Activated CD4-positive, alpha-beta T cell treated with anti-CD3 and anti-CD28 coated beads, Interleukin-2, amount 10 ng/mL, durations not matched to agents 7 days and 5 days (primary cell): ENCODE data around the gene TIRAP. TPM values are rescaled to one million over a fixed set of nuclear protein-coding genes. Genes with fewer than 3 reads are reported as not detected.
A peak's percentile ranks its signal among the peaks of the same experiment; 100 is the strongest.
"Not testable (repeated sequence)": the region's sequence is repeated elsewhere in the genome, so short reads cannot be mapped to it uniquely, and the experiment has no call there.

Experiments
- CTCF ChIA-PET: fragments of 350-600 bp; sonication (Branson Sonifier 250); formaldehyde crosslinking; loops from one replicate; lab custom pipeline; 2021; ENCODE audit warnings: antibody characterized with exemption; lab: Charles Lee
- POLR2A ChIA-PET: fragments of 350-600 bp; sonication (Branson Sonifier 250); formaldehyde crosslinking; loops from one replicate; lab custom pipeline; 2021; ENCODE audit warnings: antibody characterized with exemption; lab: Charles Lee
- DNase-seq: peaks from one replicate; pipeline ENCODE4 v3.0.0-alpha.2; 2020
- H3K27ac Mint-ChIP-seq: one replicate; pipeline ENCODE4 v1.8.0; 2021; ENCODE audit warnings: mild to moderate bottlenecking, moderate library complexity, mixed read lengths
- H3K27me3 Mint-ChIP-seq: one replicate; pipeline ENCODE4 v1.8.0; 2021; ENCODE audit warnings: mixed read lengths
- H3K36me3 Mint-ChIP-seq: one replicate; pipeline ENCODE4 v1.8.0; 2021; ENCODE audit warnings: low read depth, mixed read lengths
- H3K4me1 Mint-ChIP-seq: one replicate; pipeline ENCODE4 v1.8.0; 2021; ENCODE audit warnings: mixed read lengths
- H3K4me3 Mint-ChIP-seq: one replicate; pipeline ENCODE4 v1.8.0; 2021; ENCODE audit warnings: mild to moderate bottlenecking, moderate library complexity, mixed read lengths
- H3K9me3 Mint-ChIP-seq: one replicate; pipeline ENCODE4 v1.8.0; 2021; ENCODE audit warnings: mixed read lengths
- total RNA-seq, 2 experiments: library from RNA; stranded (reverse); gene quantifications; one replicate each; pipeline ENCODE4 v1.2.3, GENCODE V29; 2021

Gene TIRAP, protein sequence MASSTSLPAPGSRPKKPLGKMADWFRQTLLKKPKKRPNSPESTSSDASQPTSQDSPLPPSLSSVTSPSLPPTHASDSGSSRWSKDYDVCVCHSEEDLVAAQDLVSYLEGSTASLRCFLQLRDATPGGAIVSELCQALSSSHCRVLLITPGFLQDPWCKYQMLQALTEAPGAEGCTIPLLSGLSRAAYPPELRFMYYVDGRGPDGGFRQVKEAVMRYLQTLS
- 10 to 100 TPM; 13.5 to 14.0 TPM for total RNA-seq

DNA sequence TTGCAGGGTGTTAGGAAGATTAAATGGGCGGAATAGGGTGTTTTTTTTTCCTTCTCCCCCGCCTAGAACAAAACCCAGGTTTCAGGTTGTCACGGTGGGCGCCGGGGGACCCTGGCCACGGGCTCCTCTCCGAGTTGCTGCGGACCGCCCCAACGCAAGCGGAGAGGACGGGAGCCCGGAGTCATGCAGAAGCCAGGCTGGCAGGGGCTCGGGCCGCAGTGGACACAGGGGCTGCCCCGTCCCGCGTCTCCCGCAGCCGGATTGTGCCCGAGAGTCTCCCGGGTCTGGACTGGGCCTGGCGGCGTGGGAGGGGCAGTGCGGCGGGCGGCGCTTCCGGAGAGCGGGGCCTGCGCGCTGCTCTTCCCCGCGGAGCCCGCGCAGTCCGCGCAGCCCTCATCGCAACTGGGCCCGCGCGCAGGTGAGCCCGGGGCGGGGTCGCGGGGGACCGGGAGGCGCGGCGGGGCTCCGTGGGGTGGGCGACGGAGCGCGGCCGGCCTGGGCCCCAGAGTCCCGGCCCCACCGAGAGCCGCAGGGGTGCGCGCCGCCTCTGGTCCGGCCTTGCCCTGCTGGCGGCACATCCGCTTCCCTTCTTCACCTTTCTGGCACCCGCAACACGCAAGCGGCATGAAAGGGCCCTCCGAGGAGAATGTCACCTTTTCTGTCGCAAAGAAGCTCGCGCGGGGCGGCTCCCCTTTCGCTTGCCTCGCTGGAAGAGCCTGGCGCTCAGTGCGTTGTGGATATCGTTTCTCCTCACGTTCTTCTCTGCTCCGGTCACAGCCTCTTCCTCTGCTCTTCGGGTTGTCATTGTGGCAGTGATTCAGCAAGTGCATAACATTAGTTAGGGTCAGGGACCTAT is at the start of gene TIRAP:
Gene TIRAP, plus strand, starts transcription at position 358 of the 856 bp plus-strand sequence. CDS start 7,802 bp downstream, outside the sequence.
- Mint-ChIP-seq H3K27me3 (no peaks in the 10 kb centered on the region), H3K36me3 (peaks cover 5% of the 10 kb centered on the region), H3K27ac (peak within 1 kb of the TSS; percentile 95), H3K4me1 (peaks cover 47% of the 10 kb centered on the region), H3K4me3 (peak within 1 kb of the TSS; percentile 88), H3K9me3 (no peaks in the 10 kb centered on the region)
- CTCF ChIA-PET: interaction anchor here (0.6 to 1.7 kb wide), 3 partner anchors 8 to 11 kb away, joined by 3 to 14 read pairs (median 3); no protein-coding TSS in a partner anchor
- peak; percentile 72 for DNase-seq
- POLR2A ChIA-PET: interaction anchor here (0.6 to 0.9 kb wide), 3 partner anchors 11 to 656 kb away, joined by 3 to 6 read pairs (median 4); partner anchors contain the start of genes FOXRED1 and SRPRA

DNA sequence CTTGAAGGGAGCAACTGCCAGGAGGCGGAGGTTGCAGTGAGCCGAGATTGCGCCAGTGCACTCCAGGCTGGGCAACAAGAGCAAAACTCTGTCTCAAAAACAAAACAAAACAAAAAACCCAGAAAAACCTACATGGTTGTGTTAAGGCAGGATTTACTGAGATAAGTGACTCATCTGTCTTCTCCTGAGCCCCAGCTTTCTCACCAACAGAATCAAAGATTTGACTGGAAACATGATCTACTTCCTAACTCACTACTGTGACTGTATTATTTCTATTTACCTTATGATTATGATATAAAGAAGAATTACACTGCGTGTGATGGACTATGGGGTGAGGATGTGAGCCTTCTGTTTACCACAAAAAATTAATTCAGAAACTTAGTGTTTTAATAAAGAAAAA is 49.5 kb upstream of the TIRAP start:
- ChIA-PET CTCF (no interaction called here), POLR2A (no interaction called here)
- Mint-ChIP-seq H3K27me3 (no peaks in the 10 kb centered on the region), H3K27ac (no peak overlapping the region), H3K4me3 (no peak overlapping the region), H3K36me3 (peaks cover 9% of the 10 kb centered on the region), H3K9me3 (no peaks in the 10 kb centered on the region), H3K4me1 (no peaks in the 10 kb centered on the region)
- DNase-seq: no peak

DNA sequence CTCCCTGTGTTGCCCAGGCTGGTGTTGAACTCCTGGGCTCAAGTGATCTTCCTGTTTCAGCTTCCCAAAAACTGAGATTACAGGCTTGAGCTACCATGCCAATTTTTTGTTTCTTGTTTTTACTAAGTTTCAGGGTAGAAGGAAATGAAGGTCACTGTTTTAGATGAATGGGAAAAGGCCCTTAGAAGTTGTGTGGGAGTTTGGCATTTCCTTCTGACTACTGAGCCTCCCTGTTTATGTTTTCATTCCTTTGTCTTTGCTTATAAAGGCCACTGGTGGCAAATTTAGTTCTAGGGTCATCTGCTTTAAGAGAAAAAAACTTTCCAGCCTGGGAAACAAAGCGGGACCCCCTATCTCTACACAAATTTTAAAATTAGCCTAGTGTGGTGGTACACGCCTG is 36.3 kb upstream of the TIRAP start:
- no peaks in the 10 kb centered on the region for H3K27me3 Mint-ChIP-seq
- POLR2A ChIA-PET: no interaction called here
- DNase-seq: no peak
- no peak overlapping the region for H3K4me3 Mint-ChIP-seq
- H3K9me3 Mint-ChIP-seq: no peaks in the 10 kb centered on the region
- no peaks in the 10 kb centered on the region for H3K4me1 Mint-ChIP-seq
- no peaks in the 10 kb centered on the region for H3K36me3 Mint-ChIP-seq
- no peak overlapping the region for H3K27ac Mint-ChIP-seq
- CTCF ChIA-PET: no interaction called here

DNA sequence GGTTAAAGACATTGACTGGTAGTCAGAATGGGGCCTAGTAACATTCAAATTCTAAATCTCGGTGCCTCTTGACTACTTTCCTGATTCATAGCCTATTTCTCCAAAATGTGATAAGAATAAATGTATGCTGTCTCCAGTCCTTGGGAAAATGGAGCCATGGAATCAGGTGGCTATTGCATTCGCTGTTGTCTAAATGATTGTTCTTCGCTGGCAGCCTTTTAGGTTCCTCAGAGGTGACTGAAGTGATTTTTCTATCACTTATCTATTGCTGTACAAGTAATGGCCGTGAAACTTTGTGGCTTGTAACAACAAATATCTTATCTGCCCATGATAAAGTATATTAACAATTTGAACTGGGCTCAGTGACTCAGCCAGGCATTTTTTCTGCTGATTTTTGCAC is 29.6 kb upstream of the TIRAP start:
- Mint-ChIP-seq H3K36me3 (peaks cover 7% of the 10 kb centered on the region), H3K4me1 (no peaks in the 10 kb centered on the region), H3K27ac (no peak overlapping the region), H3K27me3 (no peaks in the 10 kb centered on the region), H3K9me3 (no peaks in the 10 kb centered on the region), H3K4me3 (no peak overlapping the region)
- CTCF ChIA-PET: no interaction called here
- POLR2A ChIA-PET: no interaction called here
- no peak for DNase-seq

DNA sequence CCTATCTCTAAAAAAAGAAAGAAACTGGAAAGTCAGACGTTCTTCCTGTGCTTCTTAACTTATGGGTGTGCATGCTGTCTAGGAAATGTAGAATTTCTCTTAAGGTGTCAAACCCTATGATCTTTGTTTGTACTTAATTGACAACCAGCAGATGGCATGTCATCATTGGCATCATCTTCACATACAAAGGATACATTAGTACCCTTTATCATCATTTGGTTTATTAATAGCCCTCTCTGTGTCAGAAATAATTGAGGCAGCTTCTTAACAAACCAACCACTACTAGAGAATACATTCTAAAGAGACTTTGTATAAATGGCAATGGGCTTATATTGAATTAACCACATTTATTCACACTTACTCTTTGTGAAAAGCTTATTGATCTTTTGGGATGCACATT is 28.1 kb upstream of the TIRAP start:
- Mint-ChIP-seq H3K27me3 (no peaks in the 10 kb centered on the region), H3K4me1 (no peaks in the 10 kb centered on the region), H3K27ac (no peak overlapping the region), H3K9me3 (no peaks in the 10 kb centered on the region), H3K36me3 (peaks cover 7% of the 10 kb centered on the region), H3K4me3 (no peak overlapping the region)
- POLR2A ChIA-PET: no interaction called here
- no peak for DNase-seq
- CTCF ChIA-PET: interaction anchor here (1.8 kb wide), 1 partner anchor 8 kb away, joined by 4 read pairs; no protein-coding TSS in a partner anchor

DNA sequence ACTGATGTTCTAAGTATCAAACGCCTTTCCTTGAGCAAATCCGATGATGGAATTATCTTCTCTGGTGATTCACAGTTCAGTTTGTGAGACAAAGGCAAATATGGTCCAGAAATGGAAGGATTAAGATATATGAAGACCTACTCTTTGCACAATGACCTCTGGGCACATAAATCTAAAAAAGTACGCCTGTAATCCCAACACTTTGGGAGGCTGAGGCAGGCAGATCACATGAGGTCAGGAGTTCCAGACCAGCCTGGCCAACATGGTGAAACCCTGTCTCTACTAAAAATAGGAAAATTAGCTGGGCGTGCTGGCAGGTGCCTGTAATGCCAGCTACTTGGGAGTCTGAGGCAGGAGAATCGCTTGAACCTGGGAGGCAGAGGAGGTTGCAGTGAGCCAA is 27.4 kb upstream of the TIRAP start:
- H3K9me3 Mint-ChIP-seq, H3K4me1 Mint-ChIP-seq, DNase-seq, POLR2A ChIA-PET, H3K4me3 Mint-ChIP-seq, H3K36me3 Mint-ChIP-seq, H3K27ac Mint-ChIP-seq, H3K27me3 Mint-ChIP-seq: not testable (repeated sequence)
- CTCF ChIA-PET: interaction anchor here (1.8 kb wide), 1 partner anchor 7 kb away, joined by 4 read pairs; no protein-coding TSS in a partner anchor

DNA sequence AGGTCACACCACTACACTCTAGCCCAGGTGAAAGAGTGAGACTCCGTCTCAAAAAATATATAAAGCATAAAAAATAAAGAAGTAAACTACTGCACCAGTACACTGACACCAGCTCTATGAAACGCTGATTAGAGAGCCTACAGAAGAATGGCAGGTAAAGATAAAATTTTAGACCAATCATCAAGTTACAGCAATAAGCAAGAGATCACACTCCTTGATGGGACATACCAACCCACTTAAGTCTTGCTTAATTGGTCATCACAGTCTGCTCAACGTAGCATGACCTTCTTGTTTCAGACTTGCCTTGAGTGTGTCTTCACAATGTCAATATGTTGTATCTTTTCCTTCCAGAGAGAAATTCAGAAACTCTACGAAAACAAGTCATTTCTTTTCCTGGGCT is 26.7 kb upstream of the TIRAP start:
- no peaks in the 10 kb centered on the region for H3K9me3 Mint-ChIP-seq

DNA sequence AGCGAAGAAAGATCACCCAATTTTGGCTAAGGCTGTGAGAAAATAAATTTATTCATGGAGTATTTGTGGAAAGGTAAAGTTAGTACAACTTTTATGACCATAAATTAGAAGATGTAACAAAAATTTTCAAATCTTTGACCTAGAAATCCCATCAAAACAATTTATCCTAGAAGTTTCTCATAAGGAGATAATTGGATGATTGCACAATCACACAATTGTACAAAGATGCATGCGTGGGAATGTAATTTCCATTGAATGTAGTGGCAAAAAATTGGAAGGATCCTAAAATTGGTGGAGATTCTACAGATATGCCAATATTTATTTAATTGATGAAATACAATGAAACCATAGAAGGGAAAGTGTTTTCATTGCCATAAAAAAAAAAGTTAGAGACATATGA is 25.7 kb upstream of the TIRAP start:
- Mint-ChIP-seq H3K4me1 (no peaks in the 10 kb centered on the region), H3K36me3 (peaks cover 13% of the 10 kb centered on the region), H3K27ac (no peak overlapping the region), H3K4me3 (no peak overlapping the region), H3K9me3 (no peaks in the 10 kb centered on the region), H3K27me3 (no peaks in the 10 kb centered on the region)
- DNase-seq: no peak
- ChIA-PET POLR2A (no interaction called here), CTCF (no interaction called here)

More for the DNA sequence above, 26.7 kb upstream of the TIRAP start:
- DNase-seq: no peak
- Mint-ChIP-seq H3K36me3 (peaks cover 10% of the 10 kb centered on the region), H3K27ac (no peak overlapping the region), H3K4me3 (no peak overlapping the region), H3K4me1 (no peaks in the 10 kb centered on the region), H3K27me3 (no peaks in the 10 kb centered on the region)
- ChIA-PET POLR2A (no interaction called here), CTCF (no interaction called here)

DNA sequence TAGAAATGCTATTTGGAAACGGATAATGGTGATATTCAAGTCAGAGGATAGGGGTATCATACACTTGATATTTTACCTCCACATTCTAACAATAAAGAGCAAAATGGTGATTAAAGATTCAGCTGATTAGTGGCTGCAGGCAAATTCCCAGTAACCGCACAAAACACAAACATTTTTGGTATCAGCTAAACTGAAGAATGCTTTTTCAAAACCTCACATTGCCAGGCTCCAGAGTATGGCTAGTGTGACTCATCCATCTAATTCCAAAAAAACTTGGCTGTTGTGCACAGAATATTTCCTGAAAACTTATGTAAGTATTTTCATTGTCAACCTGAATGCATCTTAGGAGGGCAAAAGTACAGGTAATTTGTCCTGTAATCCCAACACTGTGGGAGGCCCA is 25.1 kb upstream of the TIRAP start:
- Mint-ChIP-seq H3K27ac (no peak overlapping the region), H3K36me3 (peaks cover 13% of the 10 kb centered on the region), H3K4me1 (no peaks in the 10 kb centered on the region), H3K4me3 (no peak overlapping the region), H3K9me3 (no peaks in the 10 kb centered on the region), H3K27me3 (no peaks in the 10 kb centered on the region)
- POLR2A ChIA-PET: no interaction called here
- DNase-seq: no peak
- CTCF ChIA-PET: no interaction called here

DNA sequence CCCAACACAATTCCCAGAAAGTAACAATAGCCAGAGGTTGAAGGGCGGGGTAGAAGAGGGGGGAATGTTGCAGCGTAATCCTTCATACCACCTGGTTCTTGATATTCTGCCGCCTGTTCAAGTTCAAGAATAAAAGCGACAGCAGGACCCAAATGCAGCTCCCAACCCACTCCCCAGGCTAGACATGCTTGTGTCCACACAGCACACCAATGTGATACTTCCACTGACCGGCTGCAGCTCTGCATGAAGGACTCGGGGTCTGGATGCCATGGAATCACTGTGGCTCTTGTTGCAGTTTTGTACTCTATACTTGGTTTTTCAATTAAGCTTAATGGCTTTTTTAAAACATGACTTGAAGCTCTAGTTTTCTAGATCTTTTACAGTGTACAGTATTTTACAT is 20.7 kb upstream of the TIRAP start:
- no peaks in the 10 kb centered on the region for H3K9me3 Mint-ChIP-seq
- H3K27ac Mint-ChIP-seq: no peak overlapping the region
- ChIA-PET CTCF (interaction anchor here (0.6 to 1.3 kb wide), 4 partner anchors 8 to 26 kb away, joined by 3 to 4 read pairs (median 3); no protein-coding TSS in a partner anchor), POLR2A (no interaction called here)
- no peak overlapping the region for H3K4me3 Mint-ChIP-seq
- H3K36me3 Mint-ChIP-seq: peaks cover 50% of the 10 kb centered on the region
- peaks cover 8% of the 10 kb centered on the region for H3K4me1 Mint-ChIP-seq
- H3K27me3 Mint-ChIP-seq: no peaks in the 10 kb centered on the region
- no peak for DNase-seq

DNA sequence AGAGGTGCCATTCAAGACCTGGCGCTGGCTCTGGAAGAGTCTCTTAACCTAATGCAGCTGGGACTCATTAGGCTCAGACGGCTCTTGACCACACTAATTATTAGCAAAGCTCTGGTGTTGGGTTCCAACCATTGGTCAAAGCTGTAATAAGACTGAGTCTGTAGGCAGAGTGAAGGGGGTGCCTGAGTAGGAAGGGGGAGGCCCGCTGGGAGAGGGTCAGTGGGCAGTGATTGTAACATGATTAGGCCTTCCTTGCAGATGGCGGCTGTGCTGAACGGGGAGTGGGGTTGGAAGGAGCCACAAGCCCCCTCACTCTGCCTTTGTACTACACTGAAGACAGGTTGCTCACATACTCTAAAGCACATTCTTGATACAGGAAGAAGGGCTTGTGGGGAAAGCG is 19.4 kb upstream of the TIRAP start:
- H3K9me3 Mint-ChIP-seq: no peaks in the 10 kb centered on the region
- no peak overlapping the region for H3K27ac Mint-ChIP-seq
- no peaks in the 10 kb centered on the region for H3K27me3 Mint-ChIP-seq
- POLR2A ChIA-PET: no interaction called here
- no peak overlapping the region for H3K4me3 Mint-ChIP-seq
- peaks cover 56% of the 10 kb centered on the region for H3K36me3 Mint-ChIP-seq
- peaks cover 17% of the 10 kb centered on the region for H3K4me1 Mint-ChIP-seq
- DNase-seq: no peak
- CTCF ChIA-PET: interaction anchor here (1.3 kb wide), 1 partner anchor 9 kb away, joined by 4 read pairs; no protein-coding TSS in a partner anchor

DNA sequence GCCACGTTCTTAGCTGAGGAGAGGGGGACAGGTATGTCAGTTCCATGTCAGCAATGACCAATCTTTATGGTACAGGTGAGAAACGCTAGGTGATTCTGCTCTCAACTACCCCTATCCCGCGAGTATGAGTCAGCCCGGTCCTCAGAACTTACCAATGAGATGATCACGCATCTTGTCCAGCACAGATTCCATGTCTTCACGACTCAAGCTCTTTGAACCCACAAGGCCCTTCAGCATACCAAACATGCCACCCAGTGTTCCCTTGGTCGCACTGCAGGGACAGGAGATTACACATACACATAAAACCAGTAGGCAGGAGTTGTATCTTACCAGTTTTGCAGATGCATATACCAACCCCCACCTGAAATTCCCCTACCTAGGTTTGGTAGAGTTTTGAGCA is 17.1 kb upstream of the TIRAP start:
- Mint-ChIP-seq H3K36me3 (peaks cover 58% of the 10 kb centered on the region), H3K4me3 (no peak overlapping the region), H3K9me3 (no peaks in the 10 kb centered on the region), H3K27me3 (no peaks in the 10 kb centered on the region), H3K27ac (no peak overlapping the region), H3K4me1 (peaks cover 33% of the 10 kb centered on the region)
- ChIA-PET POLR2A (interaction anchor here (0.6 kb wide), 1 partner anchor 12 kb away, joined by 4 read pairs; no protein-coding TSS in a partner anchor), CTCF (interaction anchor here (1.0 kb wide), 1 partner anchor 9 kb away, joined by 3 read pairs; no protein-coding TSS in a partner anchor)
- DNase-seq: no peak

DNA sequence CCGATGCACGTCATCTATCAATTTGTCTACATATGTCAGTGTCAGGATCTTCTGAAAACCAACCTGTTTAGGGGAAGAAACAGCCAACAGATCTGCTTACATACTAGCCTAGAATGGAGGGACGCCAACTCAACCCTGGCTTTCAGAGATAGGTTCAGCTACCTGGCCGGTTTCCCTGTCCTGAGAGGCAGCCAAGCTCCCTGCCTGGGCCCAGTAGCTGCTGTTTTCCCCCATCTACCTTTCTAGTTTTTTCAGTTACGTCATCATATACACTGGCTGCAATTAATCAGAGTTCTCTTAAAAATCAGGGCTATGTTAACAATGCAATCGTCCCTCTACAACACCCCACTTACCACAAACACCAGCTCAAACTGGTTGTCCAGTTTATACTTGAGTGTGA is 15.2 kb upstream of the TIRAP start:
- Mint-ChIP-seq H3K4me3 (peak overlapping the region; percentile 98), H3K4me1 (peaks cover 41% of the 10 kb centered on the region), H3K27ac (peak overlapping the region; percentile 99), H3K27me3 (no peaks in the 10 kb centered on the region), H3K9me3 (no peaks in the 10 kb centered on the region), H3K36me3 (peaks cover 58% of the 10 kb centered on the region)
- no peak for DNase-seq
- ChIA-PET CTCF (interaction anchor here (0.5 to 1.6 kb wide), 2 partner anchors 48 to 54 kb away, joined by 3 to 6 read pairs; no protein-coding TSS in a partner anchor), POLR2A (no interaction called here)
